Activated naive CD4-positive, alpha-beta T cell treated with Interleukin-2 at 50 U/mL for 16 hours (primary cell): ENCODE results near the gene C1QTNF4.
"Not testable (repeated sequence)": the region's sequence is repeated elsewhere in the genome, so short reads cannot be mapped to it uniquely, and the experiment has no call there.

Source experiments
- DNase-seq: peaks from one replicate; pipeline ENCODE4 v3.0.0-alpha.2; 2020

Gene C1QTNF4

DNA sequence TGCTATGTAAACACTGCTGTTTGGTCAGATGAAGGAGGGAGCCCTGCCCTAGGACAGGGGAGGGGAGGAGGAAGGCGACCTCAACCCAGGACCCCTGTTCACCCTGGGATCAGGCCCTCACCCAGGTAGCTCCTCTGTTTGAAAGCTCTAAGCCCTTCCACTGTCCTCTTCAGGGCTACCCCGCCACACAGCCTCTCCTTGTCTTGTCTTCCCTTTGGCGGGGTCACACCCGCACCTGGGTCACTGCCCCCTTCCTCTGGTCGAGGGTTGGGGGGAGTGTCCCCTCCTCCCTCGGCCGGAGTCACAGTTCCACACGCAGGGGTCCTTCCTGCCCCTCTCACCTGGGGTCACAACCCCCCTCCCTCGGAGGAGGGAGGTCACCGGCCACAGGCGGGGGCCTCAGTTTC, 29.3 kb downstream of the C1QTNF4 start:
- no peak for DNase-seq

DNA sequence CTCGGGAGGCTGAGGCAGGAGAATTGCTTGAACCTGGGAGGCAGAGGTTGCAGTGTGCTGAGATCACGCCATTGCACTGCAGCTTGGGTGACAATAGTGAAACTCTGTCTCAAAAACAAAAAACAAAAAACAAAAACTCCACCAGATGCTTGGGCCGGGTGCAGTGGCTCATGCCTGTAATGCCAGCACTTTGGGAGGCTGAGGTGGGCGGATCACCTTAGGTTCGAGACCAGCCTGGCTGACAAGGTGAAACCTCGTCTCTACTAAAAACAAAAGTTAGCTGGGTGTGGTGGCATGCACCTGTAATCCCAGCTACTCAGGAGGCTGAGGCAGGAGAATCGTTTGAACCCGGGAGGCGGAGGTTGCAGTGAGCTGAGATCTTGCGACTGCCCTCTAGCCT, 29.8 kb downstream of the C1QTNF4 start:
- not testable (repeated sequence) for DNase-seq

GRCh38 chr11:47562393-47562792, 31.8 kb downstream of the C1QTNF4 start:
- not testable (repeated sequence) for DNase-seq

DNA sequence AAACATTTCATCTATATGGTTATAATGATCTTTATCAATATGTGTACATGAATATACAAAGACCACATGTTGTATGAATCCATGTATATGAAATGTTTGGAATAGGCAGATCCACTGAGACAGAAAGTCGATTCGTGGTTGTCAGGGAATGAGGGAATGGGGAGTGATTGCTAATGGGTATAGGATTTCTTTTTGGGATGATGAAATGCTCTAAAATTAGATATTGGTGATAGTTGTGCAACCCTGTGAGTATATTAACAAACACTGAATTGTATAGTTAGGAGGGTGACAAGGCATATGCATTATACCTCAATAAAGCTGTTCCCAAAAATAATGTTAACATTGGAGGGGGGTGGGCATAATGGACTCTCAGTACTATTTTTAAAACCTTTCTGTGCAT, 33.8 kb downstream of the C1QTNF4 start:
- DNase-seq: no peak

DNA sequence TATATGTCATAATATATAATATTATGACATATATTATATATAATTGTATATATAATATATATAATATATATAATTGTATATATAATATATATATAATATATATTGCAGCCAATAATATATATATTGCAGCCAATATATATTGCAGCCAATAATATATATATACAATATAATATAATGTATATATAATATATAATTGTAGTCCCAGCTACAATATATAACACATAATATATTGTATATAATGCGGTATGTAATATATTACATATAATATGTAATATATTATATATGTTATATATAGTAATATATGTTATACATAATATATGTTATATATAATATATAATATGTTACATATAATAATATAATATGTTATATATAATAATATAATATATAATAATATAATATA, 35.5 kb downstream of the C1QTNF4 start:
- no peak for DNase-seq

DNA sequence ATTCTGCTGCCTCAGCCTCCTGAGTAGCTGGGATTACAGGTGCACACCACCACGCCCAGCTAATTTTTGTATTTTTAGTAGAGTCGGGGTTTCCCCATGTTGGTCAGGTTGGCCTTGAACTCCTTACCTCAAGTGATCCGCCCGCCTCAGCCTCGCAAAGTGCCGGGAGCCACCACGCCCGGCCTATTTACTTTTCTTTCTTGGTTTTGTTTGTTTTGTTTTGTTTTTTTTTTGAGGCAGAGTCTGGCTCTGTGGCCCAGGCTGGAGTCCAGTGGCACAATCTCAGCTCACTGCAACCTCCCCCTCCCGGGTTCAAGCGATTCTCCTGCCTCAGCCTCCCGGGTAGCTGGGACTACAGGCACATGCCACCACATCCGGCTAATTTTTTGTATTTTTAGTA, 37.2 kb downstream of the C1QTNF4 start:
- not testable (repeated sequence) for DNase-seq

- DNase-seq: no peak
Measured at GRCh38 chr11:47553406-47553743, 40.8 kb downstream of the C1QTNF4 start.

GRCh38 chr11:47552566-47553405, 41.4 kb downstream of the C1QTNF4 start, which contains the start of gene CELF1:
Gene CELF1 (minus strand): TSS chr11:47553132. CDS start chr11:47499523, 53,609 bp downstream.
- peak; percentile 93 for DNase-seq

- DNase-seq: no peak
Measured at GRCh38 chr11:47552056-47552565, 42.1 kb downstream of the C1QTNF4 start.

DNA sequence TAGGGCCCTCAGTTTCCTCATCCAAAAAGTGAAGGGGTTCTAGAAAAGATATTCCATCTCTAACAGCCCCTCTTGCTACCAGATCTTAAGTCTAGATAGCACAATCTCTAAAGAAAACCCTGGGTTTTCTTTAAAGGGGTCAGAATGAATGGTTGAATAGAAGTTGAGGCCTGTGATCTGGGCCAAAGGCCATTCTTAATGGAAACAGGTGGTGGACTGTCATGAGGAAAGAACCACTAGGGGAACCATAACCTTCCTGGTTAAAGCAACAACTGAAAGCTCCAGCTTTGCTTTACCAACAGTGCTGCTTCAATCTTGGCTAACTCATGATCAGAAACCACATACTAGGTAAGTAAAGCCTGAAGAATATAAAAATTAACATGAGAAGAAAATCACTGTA, 43.1 kb downstream of the C1QTNF4 start:
- DNase-seq: no peak

DNA sequence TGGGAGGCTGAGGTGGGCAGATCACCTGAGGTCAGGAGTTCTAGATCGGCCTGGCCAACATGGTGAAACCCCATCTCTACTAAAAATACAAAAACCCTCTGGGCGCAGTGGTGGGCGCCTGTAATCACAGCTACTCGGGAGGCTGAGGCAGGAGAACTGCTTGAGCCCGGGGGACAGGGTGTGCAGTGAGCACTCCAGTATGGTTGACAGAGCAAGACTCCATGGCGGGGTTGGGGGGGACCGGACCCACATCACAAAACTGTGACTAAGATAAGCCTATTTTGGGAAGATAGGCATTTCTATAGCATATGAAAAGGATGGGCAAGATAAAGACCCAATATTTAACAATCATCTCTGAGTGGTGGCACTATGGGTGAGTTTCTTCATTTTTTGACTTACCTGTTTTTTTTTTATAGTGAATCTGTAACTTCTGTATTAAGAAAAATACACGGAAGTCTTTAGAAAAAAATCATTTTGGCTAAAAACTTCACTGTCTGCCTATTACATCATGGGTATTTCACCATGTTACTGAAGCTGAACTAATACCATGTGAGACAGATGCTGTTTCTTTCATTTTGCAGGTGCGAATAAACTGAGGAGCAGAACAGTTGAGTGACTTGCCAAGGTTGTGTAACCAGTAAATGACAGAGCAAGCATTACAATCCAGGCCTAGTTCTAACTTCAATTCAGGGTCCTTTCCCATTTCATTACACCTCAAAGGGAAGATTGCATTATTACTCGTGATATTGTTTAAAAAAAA, 43.7 kb downstream of the C1QTNF4 start:
- no peak for DNase-seq

GRCh38 chr11:47546274-47546673, 47.9 kb downstream of the C1QTNF4 start:
- not testable (repeated sequence) for DNase-seq

GRCh38 chr11:47545298-47545697, 48.9 kb downstream of the C1QTNF4 start:
- DNase-seq: no peak

DNA sequence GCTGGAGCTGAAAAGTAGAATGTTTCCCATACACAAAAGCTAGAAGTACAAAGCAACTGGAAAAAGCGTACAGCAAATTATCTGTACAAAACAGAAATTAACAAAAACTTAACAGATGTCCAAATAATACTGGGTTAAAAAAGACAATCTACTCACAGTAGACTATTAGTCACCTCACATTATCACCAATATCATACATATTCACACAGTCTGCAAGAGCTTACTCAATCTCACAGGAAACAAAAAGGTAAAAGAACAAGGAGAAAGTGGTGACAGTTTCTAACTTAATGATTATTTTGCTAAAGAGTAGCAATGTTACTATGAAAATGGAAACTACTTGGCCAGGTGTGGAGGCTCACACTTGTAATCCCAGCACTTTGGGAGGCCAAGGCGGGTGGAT, 53.1 kb downstream of the C1QTNF4 start:
- no peak for DNase-seq

- no peak for DNase-seq
Measured at GRCh38 chr11:47539681-47540039, 54.6 kb downstream of the C1QTNF4 start.
